ENCODE data around the gene COL1A2.

- TF ChIP-seq TAF1 (IDR thresholded peaks at IDR 0.05; ENCODE audit: borderline replicate concordance, low read depth, low read length) (no peak), POLR2AphosphoS5 (IDR thresholded peaks at IDR 0.05; ENCODE audit: low read depth, low read length) (no peak), POLR2A (IDR thresholded peaks at IDR 0.05; ENCODE audit: low read depth, low read length) (no peak)
These were observed 39.3 kb downstream of the COL1A2 start for GRCh38 chr7:94434042-94434441.
